ENCODE data around the gene PALLD. TPM values are rescaled to one million over a fixed set of nuclear protein-coding genes. Genes with fewer than 3 reads are reported as not detected.

The PALLD gene
- 2.0 and 10.1 TPM in 2 replicates for total RNA-seq

GRCh38 chr4:168496834-168497233 lies at the start of gene PALLD:
Gene PALLD (plus strand): TSS chr4:168497052.

Small RNA genes lying within 50 kb of the gene (small RNA-seq; reads per million reads assigned to genes)
- gene RF00432, result not detected
- gene RNU6-1336P, result not detected
- not detected for gene RNU6-853P

Other genes starting within 250 kb of the PALLD start
- 15.8 and 17.7 TPM in 2 replicates for gene DDX60, start 178.3 kb upstream of the PALLD start, total RNA-seq
- 46.5 and 48.1 TPM in 2 replicates for gene DDX60L, start 16.6 kb upstream of the PALLD start, total RNA-seq